SK-N-SH (cell line): ENCODE results near the gene MTCL1. TPM values are rescaled to one million over a fixed set of nuclear protein-coding genes. Genes with fewer than 3 reads are reported as not detected.

ENCODE experiments used
- CTCF ChIA-PET: fragments of 300-600, 350-600 bp; formaldehyde crosslinking; extraction: SDS; loops from one replicate; lab custom pipeline; 2021; lab: Yijun Ruan, JAX
- POLR2A ChIA-PET: fragments of 350-600 bp; sonication (Branson Sonifier 250); formaldehyde crosslinking; extraction: SDS; loops from one replicate; lab custom pipeline; 2020; ENCODE audit warnings: antibody characterized with exemption, inconsistent platforms; lab: Yijun Ruan, JAX
- DNase-seq: peaks from one replicate; pipeline ENCODE4 v3.0.0; 2012
- H2AFZ ChIP-seq: fragments of 200-600 bp; sonication (generic); 2 replicates; pipeline ENCODE4 v1.8.1; 2016; ENCODE audit warnings: antibody characterized with exemption, mild to moderate bottlenecking, low read depth
- H3F3A ChIP-seq: fragments of 200-600 bp; sonication (generic); replicated peaks from 2 replicates; pipeline ENCODE3; 2016; ENCODE audit warnings: antibody characterized with exemption, mild to moderate bottlenecking; ENCODE audit not compliant: insufficient read depth
- H3K27ac ChIP-seq, 2 experiments: fragments of 200-500 bp in 1 of 2; fragments of 200-600 bp in 1 of 2; sonication (Bioruptor generic) in 1 of 2; sonication (generic), shearing (Covaris generic) in 1 of 2; 2 replicates each; pipeline versions ENCODE4 v1.5.1 to v1.6.1; 2014 to 2016; ENCODE audit warnings: low read depth in 2 of 2, inconsistent platforms in 1 of 2, low read length in 1 of 2, mild to moderate bottlenecking in 1 of 2, mixed read lengths in 1 of 2
- H3K27me3 ChIP-seq: fragments of 200-600 bp; sonication (generic), shearing (Covaris generic); 2 replicates; pipeline ENCODE4 v1.6.1; 2016; ENCODE audit warnings: mixed run types; ENCODE audit not compliant: insufficient read depth
- H3K36me3 ChIP-seq, 2 experiments: fragments of 200-500 bp in 1 of 2; fragments of 200-600 bp in 1 of 2; sonication (Bioruptor generic) in 1 of 2; sonication (generic) in 1 of 2; replicated peaks in 1 of 2; 2 replicates each; pipeline versions ENCODE3 to v1.5.1; 2014 to 2016; ENCODE audit warnings: low read length in 1 of 2, mild to moderate bottlenecking in 1 of 2; ENCODE audit not compliant: insufficient read depth in 2 of 2, control insufficient read depth in 1 of 2
- H3K4me1 ChIP-seq, 2 experiments: fragments of 200-500 bp in 1 of 2; fragments of 200-600 bp in 1 of 2; sonication (Bioruptor generic) in 1 of 2; sonication (generic), shearing (Covaris generic) in 1 of 2; 2 replicates each; pipeline versions ENCODE4 v1.5.1 to v1.6.1; 2014 to 2016; ENCODE audit warnings: low read depth in 1 of 2, low read length in 1 of 2, mixed run types in 1 of 2; ENCODE audit not compliant: insufficient read depth in 2 of 2, control insufficient read depth in 1 of 2
- H3K4me2 ChIP-seq: fragments of 200-600 bp; sonication (generic), shearing (Covaris generic); 2 replicates; pipeline ENCODE4 v1.6.1; 2017; ENCODE audit warnings: mixed run types
- H3K4me3 ChIP-seq, 2 experiments: fragments of 200-500 bp in 1 of 2; fragments of 200-600 bp in 1 of 2; sonication (Bioruptor generic) in 1 of 2; sonication (generic), shearing (Covaris generic) in 1 of 2; 2 replicates each; pipeline versions ENCODE4 v1.5.1 to v1.8.1; 2014 to 2016; ENCODE audit warnings: low read depth in 2 of 2, inconsistent platforms in 1 of 2, low read length in 1 of 2, mild to moderate bottlenecking in 1 of 2, mixed read lengths in 1 of 2, moderate library complexity in 1 of 2
- H3K79me2 ChIP-seq: fragments of 200-600 bp; sonication (generic); 2 replicates; pipeline ENCODE4 v1.8.1; 2017; ENCODE audit warnings: mild to moderate bottlenecking; ENCODE audit not compliant: insufficient read depth
- H3K9ac ChIP-seq: fragments of 200-600 bp; sonication (generic); 2 replicates; pipeline ENCODE4 v1.6.1; 2017; ENCODE audit warnings: mixed run types
- H3K9me2 ChIP-seq: fragments of 200-600 bp; sonication (generic); 2 replicates; pipeline ENCODE4 v1.6.1; 2017; ENCODE audit warnings: mixed run types
- H3K9me3 ChIP-seq: fragments of 200-600 bp; sonication (generic); 2 replicates; pipeline ENCODE4 v1.6.1; 2017; ENCODE audit warnings: mixed run types, mild to moderate bottlenecking, moderate library complexity
- H4K20me1 ChIP-seq: fragments of 200-600 bp; sonication (generic); 2 replicates; pipeline ENCODE4 v1.6.1; 2017; ENCODE audit warnings: mild to moderate bottlenecking, mixed run types; ENCODE audit not compliant: insufficient read depth
- CHD2 ChIP-seq: fragments of 150-350 bp; IDR thresholded peaks from 2 replicates; pipeline ENCODE4 v1.6.1; 2018; ENCODE audit warnings: low read length; ENCODE audit not compliant: partially characterized antibody
- CTCF ChIP-seq: fragments of 200-600 bp; sonication (generic); IDR thresholded peaks from 2 replicates; pipeline ENCODE4 v1.6.1; 2017; ENCODE audit warnings: antibody characterized with exemption, mild to moderate bottlenecking, moderate library complexity
- FOSL2 ChIP-seq: IDR thresholded peaks from 2 replicates; pipeline ENCODE4 v1.4.0; 2012; ENCODE audit warnings: low read depth, mild to moderate bottlenecking, moderate library complexity, borderline replicate concordance
- FOXJ3 ChIP-seq: sonication (generic); formaldehyde crosslinking; IDR thresholded peaks from 2 replicates; pipeline ENCODE4 v1.5.1; 2020; ENCODE audit warnings: mild to moderate bottlenecking, missing genetic modification reagents
- GABPA ChIP-seq: IDR thresholded peaks from 2 replicates; pipeline ENCODE4 v1.4.0; 2012; ENCODE audit warnings: low read depth, mild to moderate bottlenecking
- GATA2 ChIP-seq: sonication (generic); formaldehyde crosslinking; IDR thresholded peaks from 2 replicates; pipeline ENCODE4 v1.5.0; 2020; ENCODE audit warnings: mild to moderate bottlenecking, missing genetic modification reagents
- JUND ChIP-seq: IDR thresholded peaks from 2 replicates; pipeline ENCODE4 v1.4.0; 2012
- MAX ChIP-seq: IDR thresholded peaks from 2 replicates; pipeline ENCODE4 v1.4.0; 2012; ENCODE audit warnings: low read depth
- MXI1 ChIP-seq: IDR thresholded peaks from 2 replicates; pipeline ENCODE4 v1.6.1; 2012; ENCODE audit warnings: mild to moderate bottlenecking, low read depth, low read length, improper control_type of control experiment
- NRF1 ChIP-seq: IDR thresholded peaks from 2 replicates; pipeline ENCODE4 v1.6.1; 2012; ENCODE audit warnings: low read depth, mild to moderate bottlenecking, low read length
- PBX3 ChIP-seq: IDR thresholded peaks from 2 replicates; pipeline ENCODE4; 2012
- RCOR1 ChIP-seq: fragments of 150-350 bp; IDR thresholded peaks from 2 replicates; pipeline ENCODE4 v1.6.1; 2017; ENCODE audit warnings: antibody characterized with exemption, low read length
- REST ChIP-seq: IDR thresholded peaks from 2 replicates; pipeline ENCODE4 v1.6.1; 2012; ENCODE audit warnings: mild to moderate bottlenecking, low read depth, low read length, moderate library complexity
- RFX5 ChIP-seq: IDR thresholded peaks from 2 replicates; pipeline ENCODE4 v1.6.1; 2012; ENCODE audit warnings: mild to moderate bottlenecking, improper control_type of control experiment, low read length
- RXRA ChIP-seq: IDR thresholded peaks from 2 replicates; pipeline ENCODE4 v1.4.0; 2012; ENCODE audit warnings: low read depth, mild to moderate bottlenecking, borderline replicate concordance
- SIN3A ChIP-seq: IDR thresholded peaks from 2 replicates; pipeline ENCODE4 v1.6.1; 2012; ENCODE audit warnings: low read depth, mild to moderate bottlenecking, low read length, moderate library complexity, borderline replicate concordance
- SMC3 ChIP-seq: IDR thresholded peaks from 2 replicates; pipeline ENCODE4 v1.6.1; 2012; ENCODE audit warnings: low read depth, low read length, improper control_type of control experiment
- TAF1 ChIP-seq: IDR thresholded peaks from 2 replicates; pipeline ENCODE4 v1.6.1; 2012; ENCODE audit warnings: low read depth, mild to moderate bottlenecking, low read length, moderate library complexity, borderline replicate concordance
- YY1 ChIP-seq: IDR thresholded peaks from 2 replicates; pipeline ENCODE4 v1.4.0; 2012; ENCODE audit warnings: low read depth, mild to moderate bottlenecking
- ZBTB33 ChIP-seq: IDR thresholded peaks from 2 replicates; pipeline ENCODE4 v1.4.0; 2012; ENCODE audit warnings: low read depth, borderline replicate concordance
- WGBS: methylation state at CpG from one replicate; pipeline ENCODE4 v1.1.6; 2017; ENCODE audit warnings: low lambda C conversion rate; 5-methylcytosine and 5-hydroxymethylcytosine counted together
- polyA plus RNA-seq, 3 experiments: library from polyadenylated mRNA; depleted of rRNA; stranded (reverse); fragments of >200 nt; gene quantifications; 2 replicates each; pipeline ENCODE4 v1.2.3, GENCODE V29; 2012

The MTCL1 gene
- polyA plus RNA-seq, 1 of the 3 experiments (the other 2 are of a cell fraction): 33.5 TPM

- H3K9ac ChIP-seq: no peak overlapping the region
- H3K9me2 ChIP-seq: no peaks in the 10 kb centered on the region
- no peaks in the 10 kb centered on the region for H3K79me2 ChIP-seq
- peaks cover 4% of the 10 kb centered on the region for H3F3A ChIP-seq
- WGBS: 82% methylated on average over 5 of the region's 5 CpGs
- TF ChIP-seq RCOR1 (no peak), NRF1 (no peak), PBX3 (no peak), GATA2 (CRISPR knock-in tag) (no peak), MXI1 (no peak), JUND (no peak), SIN3A (no peak), GABPA (no peak), YY1 (no peak), SMC3 (no peak), RFX5 (no peak), CTCF (no peak), ZBTB33 (no peak), TAF1 (no peak), RXRA (no peak), CHD2 (no peak), FOSL2 (no peak), REST (no peak), FOXJ3 (CRISPR knock-in tag) (no peak), MAX (no peak)
- H3K36me3 ChIP-seq: no peaks in the 10 kb centered on the region
- ChIA-PET CTCF (interaction anchor here (1.0 to 11.7 kb wide), 3 partner anchors 327 to 856 kb away, joined by 3 to 266 read pairs (median 3); no protein-coding TSS in a partner anchor), POLR2A (no interaction called here)
- H3K9me3 ChIP-seq: no peaks in the 10 kb centered on the region
- H4K20me1 ChIP-seq: no peaks in the 10 kb centered on the region
- no peak overlapping the region; the same call in 1 of the 2 replicates for H2AFZ ChIP-seq
- no peak overlapping the region for H3K4me2 ChIP-seq
- H3K27me3 ChIP-seq: no peaks in the 10 kb centered on the region
- DNase-seq: no peak
- no peak overlapping the region for H3K27ac ChIP-seq
- peaks cover 15 to 23% of the 10 kb centered on the region in 2 experiments; a peak in 2 of 4 replicates for H3K4me1 ChIP-seq
- no peak overlapping the region for H3K4me3 ChIP-seq
Observed at GRCh38 chr18:8660316-8660715, 45.0 kb upstream of the MTCL1 start.
